ENCODE data around the gene WNK1.
A peak's percentile ranks its signal among the peaks of the same experiment; 100 is the strongest.

Gene WNK1

DNA sequence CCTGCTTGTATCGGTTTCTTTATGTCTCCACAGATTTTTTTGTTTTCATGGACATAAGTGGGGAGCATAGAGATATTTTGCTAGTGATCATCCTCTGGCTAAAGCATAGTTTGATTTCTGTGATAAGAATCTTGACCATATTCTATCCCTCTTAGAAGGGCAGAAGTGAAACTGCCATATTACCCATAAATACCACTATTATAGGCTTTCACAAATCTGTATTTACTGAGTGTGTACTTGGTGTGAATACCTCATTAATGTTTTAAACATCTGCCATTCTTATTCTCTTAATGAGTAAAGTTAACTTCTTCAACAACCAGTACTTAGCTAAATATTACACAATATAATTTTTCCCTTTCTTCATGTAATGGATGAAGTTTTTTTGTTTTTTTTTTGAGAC, 16.1 kb downstream of the WNK1 start:
- WGBS, 2 donors (ENCODE audit: extremely low coverage in 2 of 2, insufficient read length in 2 of 2, insufficient replicate concordance in 1 of 2): no CpG with 5 or more reads among the region's 1 CpG
- H2AK5ac ChIP-seq (ENCODE audit: low read depth, low read length): no peak overlapping the region
- H4K8ac ChIP-seq (ENCODE audit: low read depth, low read length): no peak overlapping the region
- no peak overlapping the region for H3K4ac ChIP-seq (ENCODE audit: low read length)
- H3K23ac ChIP-seq (ENCODE audit: low read depth, low read length, poor library complexity): no peak overlapping the region
- H2BK120ac ChIP-seq (ENCODE audit: low read depth, low read length): no peak overlapping the region
- peaks cover 2% of the 10 kb centered on the region for H3K79me1 ChIP-seq (ENCODE audit: low read depth, low read length)
- H3K27me3 ChIP-seq (ENCODE audit: control insufficient read depth in 3 of 3, insufficient read depth in 3 of 3, low read depth in 1 of 3, low read length in 3 of 3): no peaks in the 10 kb centered on the region
- H3K14ac ChIP-seq (ENCODE audit: low read length): no peak overlapping the region
- no peak overlapping the region for H3K9ac ChIP-seq (ENCODE audit: low read depth, low read length, poor library complexity)
- H3K4me2 ChIP-seq (ENCODE audit: insufficient read depth, low read length, poor library complexity, severe bottlenecking): no peak overlapping the region
- peaks cover 0 to 6% of the 10 kb centered on the region in 2 donors for H3K9me3 ChIP-seq (replicated peaks in 1 of 2; ENCODE audit: control insufficient read depth in 2 of 2, insufficient read depth in 1 of 2, low read depth in 1 of 2, low read length in 2 of 2)
- H3K4me1 ChIP-seq (ENCODE audit: control insufficient read depth in 2 of 2, insufficient read depth in 1 of 2, low read depth in 1 of 2, low read length in 2 of 2): no peaks in the 10 kb centered on the region
- peaks cover 0 to 21% of the 10 kb centered on the region in 2 donors for H3K36me3 ChIP-seq (replicated peaks in 1 of 2; ENCODE audit: control insufficient read depth in 2 of 2, insufficient read depth in 2 of 2, low read length in 2 of 2)
- no peak overlapping the region for H2BK5ac ChIP-seq (ENCODE audit: low read length)
- no peak overlapping the region for H2BK15ac ChIP-seq (ENCODE audit: low read length)
- no peak overlapping the region for H3K4me3 ChIP-seq (ENCODE audit: low read length in 2 of 2)
- H2BK12ac ChIP-seq (ENCODE audit: low read length): no peak overlapping the region
- DNase-seq (ENCODE audit: low spot score): no peak
- H3K18ac ChIP-seq (ENCODE audit: low read length): no peak overlapping the region
- H4K91ac ChIP-seq (ENCODE audit: low read depth, low read length, poor library complexity): no peak overlapping the region
- H3K27ac ChIP-seq (replicated peaks; ENCODE audit: low read length): no peak overlapping the region
- no peak overlapping the region for H2AFZ ChIP-seq (ENCODE audit: low read length)

DNA sequence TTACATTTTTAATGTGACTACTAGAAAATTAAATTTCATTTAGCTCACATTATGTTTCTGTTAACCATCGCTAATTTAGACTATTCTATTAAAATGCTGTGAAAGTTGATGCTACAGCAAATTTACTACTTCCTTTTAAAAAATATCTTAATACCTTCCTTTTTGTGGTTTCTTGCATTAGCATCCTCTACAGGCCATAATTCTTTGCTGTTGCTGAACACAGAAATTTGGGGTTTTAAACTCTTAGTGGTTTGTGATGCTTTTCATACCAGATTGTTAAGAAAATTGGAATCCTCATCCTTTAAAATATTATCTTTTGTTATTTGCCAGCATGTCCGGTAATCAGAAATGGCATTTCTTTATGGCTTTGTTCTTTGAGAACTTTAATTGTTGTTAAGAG, 18.1 kb downstream of the WNK1 start:
- H2BK5ac ChIP-seq (ENCODE audit: low read length): no peak overlapping the region
- peaks cover 0 to 6% of the 10 kb centered on the region in 2 donors for H3K9me3 ChIP-seq (replicated peaks in 1 of 2; ENCODE audit: control insufficient read depth in 2 of 2, insufficient read depth in 1 of 2, low read depth in 1 of 2, low read length in 2 of 2)
- no peak overlapping the region for H4K91ac ChIP-seq (ENCODE audit: low read depth, low read length, poor library complexity)
- H3K36me3 ChIP-seq (replicated peaks in 1 of 2; ENCODE audit: control insufficient read depth in 2 of 2, insufficient read depth in 2 of 2, low read length in 2 of 2): peaks cover 0 to 14% of the 10 kb centered on the region in 2 donors
- peaks cover 0 to 3% of the 10 kb centered on the region in 2 donors for H3K4me1 ChIP-seq (ENCODE audit: control insufficient read depth in 2 of 2, insufficient read depth in 1 of 2, low read depth in 1 of 2, low read length in 2 of 2)
- no peak overlapping the region for H4K8ac ChIP-seq (ENCODE audit: low read depth, low read length)
- no peak overlapping the region for H3K4ac ChIP-seq (ENCODE audit: low read length)
- H3K18ac ChIP-seq (ENCODE audit: low read length): no peak overlapping the region
- no peak overlapping the region for H2BK15ac ChIP-seq (ENCODE audit: low read length)
- H2AK5ac ChIP-seq (ENCODE audit: low read depth, low read length): no peak overlapping the region
- no peak for DNase-seq (ENCODE audit: low spot score)
- no peak overlapping the region for H2BK12ac ChIP-seq (ENCODE audit: low read length)
- H3K4me2 ChIP-seq (ENCODE audit: insufficient read depth, low read length, poor library complexity, severe bottlenecking): no peak overlapping the region
- no peak overlapping the region for H3K27ac ChIP-seq (replicated peaks; ENCODE audit: low read length)
- H3K14ac ChIP-seq (ENCODE audit: low read length): no peak overlapping the region
- peaks cover 2% of the 10 kb centered on the region for H3K79me1 ChIP-seq (ENCODE audit: low read depth, low read length)
- no peak overlapping the region for H2BK120ac ChIP-seq (ENCODE audit: low read depth, low read length)
- H3K23ac ChIP-seq (ENCODE audit: low read depth, low read length, poor library complexity): no peak overlapping the region
- no peak overlapping the region for H3K9ac ChIP-seq (ENCODE audit: low read depth, low read length, poor library complexity)
- H2AFZ ChIP-seq (ENCODE audit: low read length): no peak overlapping the region
- H3K27me3 ChIP-seq (ENCODE audit: control insufficient read depth in 3 of 3, insufficient read depth in 3 of 3, low read depth in 1 of 3, low read length in 3 of 3): no peaks in the 10 kb centered on the region
- H3K4me3 ChIP-seq (ENCODE audit: low read length in 2 of 2): no peak overlapping the region
- WGBS, 2 donors (ENCODE audit: extremely low coverage in 2 of 2, insufficient read length in 2 of 2, insufficient replicate concordance in 1 of 2): no CpG with 5 or more reads among the region's 2 CpGs

GRCh38 chr12:772056-772697, 19.8 kb downstream of the WNK1 start:
- Histone ChIP-seq H3K9ac (ENCODE audit: low read depth, low read length, poor library complexity) (no peak overlapping the region), H2AK5ac (ENCODE audit: low read depth, low read length) (no peak overlapping the region), H2BK12ac (ENCODE audit: low read length) (no peak overlapping the region), H3K4me3 (ENCODE audit: low read length in 2 of 2) (no peak overlapping the region), H3K18ac (ENCODE audit: low read length) (no peak overlapping the region), H2AFZ (ENCODE audit: low read length) (no peak overlapping the region), H3K4me2 (ENCODE audit: insufficient read depth, low read length, poor library complexity, severe bottlenecking) (no peak overlapping the region), H3K23ac (ENCODE audit: low read depth, low read length, poor library complexity) (no peak overlapping the region), H3K4ac (ENCODE audit: low read length) (no peak overlapping the region), H4K8ac (ENCODE audit: low read depth, low read length) (no peak overlapping the region), H3K9me3 (replicated peaks in 1 of 2; ENCODE audit: control insufficient read depth in 2 of 2, insufficient read depth in 1 of 2, low read depth in 1 of 2, low read length in 2 of 2) (peaks cover 0 to 6% of the 10 kb centered on the region in 2 donors), H3K36me3 (replicated peaks in 1 of 2; ENCODE audit: control insufficient read depth in 2 of 2, insufficient read depth in 2 of 2, low read length in 2 of 2) (peaks cover 0 to 14% of the 10 kb centered on the region in 2 donors), H3K27ac (replicated peaks; ENCODE audit: low read length) (no peak overlapping the region), H3K79me1 (ENCODE audit: low read depth, low read length) (peaks cover 5% of the 10 kb centered on the region), H3K14ac (ENCODE audit: low read length) (no peak overlapping the region), H4K91ac (ENCODE audit: low read depth, low read length, poor library complexity) (no peak overlapping the region), H2BK15ac (ENCODE audit: low read length) (no peak overlapping the region), H3K4me1 (ENCODE audit: control insufficient read depth in 2 of 2, insufficient read depth in 1 of 2, low read depth in 1 of 2, low read length in 2 of 2) (peaks cover 0 to 3% of the 10 kb centered on the region in 2 donors), H2BK120ac (ENCODE audit: low read depth, low read length) (no peak overlapping the region), H2BK5ac (ENCODE audit: low read length) (no peak overlapping the region), H3K27me3 (ENCODE audit: control insufficient read depth in 3 of 3, insufficient read depth in 3 of 3, low read depth in 1 of 3, low read length in 3 of 3) (no peaks in the 10 kb centered on the region)
- WGBS, 2 donors (ENCODE audit: extremely low coverage in 2 of 2, insufficient read length in 2 of 2, insufficient replicate concordance in 1 of 2): no CpG with 5 or more reads among the region's 5 CpGs
- DNase-seq (ENCODE audit: low spot score): no peak

DNA sequence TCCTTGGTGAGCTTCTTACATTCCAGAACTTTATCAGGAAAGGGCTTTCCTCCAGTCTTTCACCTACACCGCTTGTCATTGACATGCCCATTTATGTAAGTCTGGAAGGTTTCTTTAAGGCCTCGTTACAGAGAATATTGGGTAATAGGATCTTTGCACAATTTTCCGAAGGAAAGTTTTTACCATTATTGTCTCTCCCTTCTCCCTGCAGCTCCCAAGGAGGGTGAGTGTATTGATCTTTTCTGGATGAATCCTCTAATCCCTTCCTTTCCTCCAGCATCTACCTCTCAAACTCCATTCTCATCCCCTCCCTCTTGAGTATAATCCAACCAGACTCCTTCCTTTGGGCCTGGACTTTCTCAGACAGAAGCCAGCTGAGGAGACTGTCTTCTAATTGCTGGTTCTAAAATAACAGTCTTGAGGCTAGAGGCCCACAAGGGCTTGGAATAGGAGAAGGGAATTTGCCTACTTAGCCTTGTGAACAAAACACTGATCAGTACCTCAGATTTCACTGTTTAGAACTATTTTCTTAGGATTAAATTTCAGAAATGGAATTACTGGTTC, 21.8 kb downstream of the WNK1 start:
- Histone ChIP-seq H4K8ac (ENCODE audit: low read depth, low read length) (no peak overlapping the region), H3K18ac (ENCODE audit: low read length) (no peak overlapping the region), H2AFZ (ENCODE audit: low read length) (no peak overlapping the region), H3K4me2 (ENCODE audit: insufficient read depth, low read length, poor library complexity, severe bottlenecking) (no peak overlapping the region), H4K91ac (ENCODE audit: low read depth, low read length, poor library complexity) (no peak overlapping the region), H2BK5ac (ENCODE audit: low read length) (no peak overlapping the region), H2AK5ac (ENCODE audit: low read depth, low read length) (no peak overlapping the region), H3K4ac (ENCODE audit: low read length) (no peak overlapping the region), H3K9ac (ENCODE audit: low read depth, low read length, poor library complexity) (no peak overlapping the region), H3K27me3 (ENCODE audit: control insufficient read depth in 3 of 3, insufficient read depth in 3 of 3, low read depth in 1 of 3, low read length in 3 of 3) (no peaks in the 10 kb centered on the region), H3K27ac (replicated peaks; ENCODE audit: low read length) (peak overlapping the region; percentile 23), H3K14ac (ENCODE audit: low read length) (no peak overlapping the region), H3K36me3 (replicated peaks in 1 of 2; ENCODE audit: control insufficient read depth in 2 of 2, insufficient read depth in 2 of 2, low read length in 2 of 2) (peaks cover 0 to 3% of the 10 kb centered on the region in 2 donors), H3K4me1 (ENCODE audit: control insufficient read depth in 2 of 2, insufficient read depth in 1 of 2, low read depth in 1 of 2, low read length in 2 of 2) (peaks cover 0 to 3% of the 10 kb centered on the region in 2 donors), H3K23ac (ENCODE audit: low read depth, low read length, poor library complexity) (no peak overlapping the region), H3K4me3 (ENCODE audit: low read length in 2 of 2) (no peak overlapping the region), H3K9me3 (replicated peaks in 1 of 2; ENCODE audit: control insufficient read depth in 2 of 2, insufficient read depth in 1 of 2, low read depth in 1 of 2, low read length in 2 of 2) (no peaks in the 10 kb centered on the region), H2BK12ac (ENCODE audit: low read length) (no peak overlapping the region), H2BK120ac (ENCODE audit: low read depth, low read length) (no peak overlapping the region), H3K79me1 (ENCODE audit: low read depth, low read length) (peaks cover 5% of the 10 kb centered on the region), H2BK15ac (ENCODE audit: low read length) (no peak overlapping the region)
- DNase-seq (ENCODE audit: low spot score): no peak
- WGBS, 2 donors (ENCODE audit: extremely low coverage in 2 of 2, insufficient read length in 2 of 2, insufficient replicate concordance in 1 of 2): no CpG with 5 or more reads among the region's 3 CpGs
